ENCODE data around the gene COMMD7. TPM values are rescaled to one million over a fixed set of nuclear protein-coding genes. Genes with fewer than 3 reads are reported as not detected.

COMMD7 gene
- total and polyA plus RNA-seq, 9 of the 15 experiments (the other 6 are each of a cell fraction or from before 2014, with no cell fraction given): 11.9 to 69.1 (median 34.7) TPM

DNA sequence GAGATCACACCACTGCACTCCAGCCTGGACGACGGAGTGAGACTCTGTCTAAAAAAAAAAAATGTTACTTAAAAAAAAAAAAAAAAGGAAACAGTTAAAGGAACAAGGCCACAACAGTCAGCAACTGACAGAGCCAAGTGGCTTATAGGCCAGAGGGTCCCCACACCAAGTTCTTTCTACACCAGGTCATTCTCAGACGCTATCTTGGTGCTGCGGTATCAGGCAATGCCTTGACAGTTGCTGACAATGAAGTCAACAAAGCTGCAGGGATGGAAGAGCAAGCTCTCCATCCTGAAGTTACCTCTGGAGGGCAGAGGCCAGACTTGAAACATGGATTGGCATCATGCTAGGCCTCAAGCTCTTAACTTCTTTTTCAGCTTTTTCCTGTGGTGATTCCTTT, 31.9 kb downstream of the COMMD7 start (continued):
- TF ChIP-seq, protein P1, sequence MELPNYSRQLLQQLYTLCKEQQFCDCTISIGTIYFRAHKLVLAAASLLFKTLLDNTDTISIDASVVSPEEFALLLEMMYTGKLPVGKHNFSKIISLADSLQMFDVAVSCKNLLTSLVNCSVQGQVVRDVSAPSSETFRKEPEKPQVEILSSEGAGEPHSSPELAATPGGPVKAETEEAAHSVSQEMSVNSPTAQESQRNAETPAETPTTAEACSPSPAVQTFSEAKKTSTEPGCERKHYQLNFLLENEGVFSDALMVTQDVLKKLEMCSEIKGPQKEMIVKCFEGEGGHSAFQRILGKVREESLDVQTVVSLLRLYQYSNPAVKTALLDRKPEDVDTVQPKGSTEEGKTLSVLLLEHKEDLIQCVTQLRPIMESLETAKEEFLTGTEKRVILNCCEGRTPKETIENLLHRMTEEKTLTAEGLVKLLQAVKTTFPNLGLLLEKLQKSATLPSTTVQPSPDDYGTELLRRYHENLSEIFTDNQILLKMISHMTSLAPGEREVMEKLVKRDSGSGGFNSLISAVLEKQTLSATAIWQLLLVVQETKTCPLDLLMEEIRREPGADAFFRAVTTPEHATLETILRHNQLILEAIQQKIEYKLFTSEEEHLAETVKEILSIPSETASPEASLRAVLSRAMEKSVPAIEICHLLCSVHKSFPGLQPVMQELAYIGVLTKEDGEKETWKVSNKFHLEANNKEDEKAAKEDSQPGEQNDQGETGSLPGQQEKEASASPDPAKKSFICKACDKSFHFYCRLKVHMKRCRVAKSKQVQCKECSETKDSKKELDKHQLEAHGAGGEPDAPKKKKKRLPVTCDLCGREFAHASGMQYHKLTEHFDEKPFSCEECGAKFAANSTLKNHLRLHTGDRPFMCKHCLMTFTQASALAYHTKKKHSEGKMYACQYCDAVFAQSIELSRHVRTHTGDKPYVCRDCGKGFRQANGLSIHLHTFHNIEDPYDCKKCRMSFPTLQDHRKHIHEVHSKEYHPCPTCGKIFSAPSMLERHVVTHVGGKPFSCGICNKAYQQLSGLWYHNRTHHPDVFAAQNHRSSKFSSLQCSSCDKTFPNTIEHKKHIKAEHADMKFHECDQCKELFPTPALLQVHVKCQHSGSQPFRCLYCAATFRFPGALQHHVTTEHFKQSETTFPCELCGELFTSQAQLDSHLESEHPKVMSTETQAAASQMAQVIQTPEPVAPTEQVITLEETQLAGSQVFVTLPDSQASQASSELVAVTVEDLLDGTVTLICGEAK (IDR thresholded peaks at IDR 0.05): no peak
- TF ChIP-seq, protein P1 (CRISPR knock-in tag; IDR thresholded peaks at IDR 0.05): no peak
- no peak for TF ChIP-seq MTF1 (CRISPR knock-in tag; IDR thresholded peaks at IDR 0.05; ENCODE audit: borderline replicate concordance)
- no peak for TF ChIP-seq CSDE1 (IDR thresholded peaks at IDR 0.05)
